Prostate gland (tissue), 2 donors: Measurements from ENCODE around the gene ENGASE.

Source experiments
- CTCF ChIP-seq, 4 experiments: fragments of 200-600 bp in 2 of 4; fragments of 450-650 bp in 2 of 4; sonication (generic) in 2 of 4; IDR thresholded peaks; 1 replicate in 3 of 4; 2 replicates in 1 of 4; pipeline ENCODE4 v1.5.1; 2016 to 2019; ENCODE audit warnings: antibody characterized with exemption in 4 of 4, mild to moderate bottlenecking in 2 of 4, moderate library complexity in 2 of 4
- POLR2A ChIP-seq: fragments of 450-650 bp; IDR thresholded peaks from one replicate; pipeline ENCODE4 v1.6.1; 2016; ENCODE audit warnings: antibody characterized with exemption, mild to moderate bottlenecking

- no peak for TF ChIP-seq CTCF (IDR thresholded peaks at IDR 0.05)
- no peak for TF ChIP-seq POLR2A
Measured at GRCh38 chr17:79064026-79064425, 10.6 kb upstream of the ENGASE start.
